H9 (cell line): ENCODE data around the gene EXOC2. TPM values are rescaled to one million over a fixed set of nuclear protein-coding genes. Genes with fewer than 3 reads are reported as not detected.

Experiments used
- DNase-seq: peaks from one replicate; pipeline ENCODE4 v3.0.0-alpha.2; 2017
- H2AFZ ChIP-seq: one replicate; pipeline ENCODE4 v1.6.1; 2013; ENCODE audit warnings: mild to moderate bottlenecking, low read length, control low read depth, moderate library complexity
- H2AK5ac ChIP-seq: 2 replicates; pipeline ENCODE4 v1.6.1; 2013; ENCODE audit warnings: low read length, control low read depth, mixed read lengths; ENCODE audit not compliant: insufficient read length
- H2BK120ac ChIP-seq: one replicate; pipeline ENCODE4 v1.6.1; 2013; ENCODE audit warnings: low read depth, mild to moderate bottlenecking, low read length, control low read depth, inconsistent platforms; ENCODE audit not compliant: poor library complexity, severe bottlenecking
- H2BK12ac ChIP-seq: 2 replicates; pipeline ENCODE4 v1.6.1; 2013; ENCODE audit warnings: low read length, control low read depth, mixed read lengths, low read depth; ENCODE audit not compliant: insufficient read length
- H2BK15ac ChIP-seq: 2 replicates; pipeline ENCODE4 v1.6.1; 2013; ENCODE audit warnings: low read depth, low read length, control low read depth
- H2BK20ac ChIP-seq: one replicate; pipeline ENCODE4 v1.6.1; 2013; ENCODE audit warnings: low read depth, mild to moderate bottlenecking, low read length, control low read depth, inconsistent platforms; ENCODE audit not compliant: poor library complexity, severe bottlenecking
- H2BK5ac ChIP-seq: 2 replicates; pipeline ENCODE4 v1.6.1; 2013; ENCODE audit warnings: low read length, control low read depth, mixed read lengths; ENCODE audit not compliant: insufficient read length
- H3K14ac ChIP-seq: 2 replicates; pipeline ENCODE4 v1.6.1; 2013; ENCODE audit warnings: low read length, control low read depth; ENCODE audit not compliant: insufficient read depth
- H3K18ac ChIP-seq: 2 replicates; pipeline ENCODE4 v1.6.1; 2013; ENCODE audit warnings: low read depth, mild to moderate bottlenecking, mixed read lengths, low read length, control low read depth; ENCODE audit not compliant: insufficient read length
- H3K23ac ChIP-seq: 2 replicates; pipeline ENCODE4 v1.6.1; 2013; ENCODE audit warnings: low read length, control low read depth, mixed read lengths, low read depth; ENCODE audit not compliant: insufficient read length
- H3K23me2 ChIP-seq: 2 replicates; pipeline ENCODE4 v1.6.1; 2013; ENCODE audit warnings: low read depth, mild to moderate bottlenecking, mixed read lengths, low read length, control low read depth; ENCODE audit not compliant: insufficient read length, poor library complexity, severe bottlenecking
- H3K27ac ChIP-seq: 2 replicates; pipeline ENCODE4 v1.5.1; 2013; ENCODE audit warnings: low read length, control low read depth, mixed read lengths, low read depth; ENCODE audit not compliant: insufficient read length
- H3K27me3 ChIP-seq: 2 replicates; pipeline ENCODE4 v1.6.1; 2013; ENCODE audit warnings: low read length, control low read depth, inconsistent platforms; ENCODE audit not compliant: insufficient read depth
- H3K4ac ChIP-seq: 2 replicates; pipeline ENCODE4 v1.6.1; 2013; ENCODE audit warnings: low read depth, mild to moderate bottlenecking, control low read depth, inconsistent platforms, low read length, moderate library complexity
- H3K4me1 ChIP-seq: 2 replicates; pipeline ENCODE4 v1.6.1; 2013; ENCODE audit warnings: low read length, control low read depth, inconsistent platforms; ENCODE audit not compliant: insufficient read depth
- H3K4me2 ChIP-seq: 2 replicates; pipeline ENCODE4 v1.6.1; 2013; ENCODE audit warnings: low read length, control low read depth, mixed read lengths; ENCODE audit not compliant: insufficient read length, insufficient read depth
- H3K56ac ChIP-seq: 2 replicates; pipeline ENCODE4 v1.6.1; 2013; ENCODE audit warnings: low read depth, mild to moderate bottlenecking, mixed read lengths, low read length, control low read depth; ENCODE audit not compliant: insufficient read length
- H3K79me1 ChIP-seq: 2 replicates; pipeline ENCODE4 v1.6.1; 2013; ENCODE audit warnings: low read depth, mild to moderate bottlenecking, moderate library complexity, low read length, control low read depth, inconsistent platforms; ENCODE audit not compliant: insufficient read depth, poor library complexity, severe bottlenecking
- H3K79me2 ChIP-seq: 2 replicates; pipeline ENCODE4 v1.6.1; 2013; ENCODE audit warnings: low read length, control low read depth, inconsistent platforms; ENCODE audit not compliant: insufficient read depth
- H3K9ac ChIP-seq: 2 replicates; pipeline ENCODE4 v1.6.1; 2013; ENCODE audit warnings: low read length, control low read depth, mixed read lengths; ENCODE audit not compliant: insufficient read length; ENCODE audit errors: extremely low read depth
- H3K9me3 ChIP-seq: one replicate; pipeline ENCODE4 v1.6.1; 2013; ENCODE audit warnings: low read depth, low read length, inconsistent platforms; ENCODE audit not compliant: control insufficient read depth
- H3T11ph ChIP-seq: one replicate; pipeline ENCODE4 v1.6.1; 2013; ENCODE audit warnings: mild to moderate bottlenecking, low read length, control low read depth, inconsistent platforms
- H4K20me1 ChIP-seq: one replicate; pipeline ENCODE4 v1.6.1; 2013; ENCODE audit not compliant: control insufficient read depth, insufficient read length, insufficient read depth
- H4K5ac ChIP-seq: 2 replicates; pipeline ENCODE4 v1.6.1; 2013; ENCODE audit warnings: low read depth, mild to moderate bottlenecking, mixed read lengths, low read length, control low read depth; ENCODE audit not compliant: insufficient read length
- H4K8ac ChIP-seq: replicated peaks from 2 replicates; pipeline ENCODE4 v1.6.1; 2013; ENCODE audit warnings: low read length, control low read depth, mixed read lengths, low read depth; ENCODE audit not compliant: insufficient read length
- H4K91ac ChIP-seq: 2 replicates; pipeline ENCODE4 v1.6.1; 2013; ENCODE audit warnings: low read depth, mild to moderate bottlenecking, moderate library complexity, mixed read lengths, low read length, control low read depth; ENCODE audit not compliant: insufficient read length
- H3K27ac Mint-ChIP-seq, 3 experiments: 2 replicates in 2 of 3; 3 replicates in 1 of 3; pipeline ENCODE4 v1.8.0; 2020 to 2021; ENCODE audit warnings: mixed read lengths in 3 of 3, mild to moderate bottlenecking in 1 of 3, moderate library complexity in 1 of 3
- H3K27me3 Mint-ChIP-seq: 2 replicates; pipeline ENCODE4 v1.8.0; 2021; ENCODE audit warnings: low read depth, mild to moderate bottlenecking, moderate library complexity, mixed read lengths
- H3K36me3 Mint-ChIP-seq, 3 experiments: 2 replicates in 2 of 3; 3 replicates in 1 of 3; pipeline ENCODE4 v1.8.0; 2020 to 2021; ENCODE audit warnings: low read depth in 3 of 3, mixed read lengths in 3 of 3; ENCODE audit not compliant: insufficient read depth in 1 of 3
- H3K4me1 Mint-ChIP-seq, 2 experiments: 2 replicates each; pipeline ENCODE4 v1.8.0; 2020; ENCODE audit warnings: mixed read lengths in 2 of 2
- H3K4me3 Mint-ChIP-seq, 2 experiments: 2 replicates in 1 of 2; 3 replicates in 1 of 2; pipeline ENCODE4 v1.8.0; 2020 to 2021; ENCODE audit warnings: mild to moderate bottlenecking in 2 of 2, mixed read lengths in 2 of 2, moderate library complexity in 1 of 2
- H3K9me3 Mint-ChIP-seq, 2 experiments: 2 replicates in 1 of 2; 3 replicates in 1 of 2; pipeline ENCODE4 v1.8.0; 2020; ENCODE audit warnings: mild to moderate bottlenecking in 2 of 2, mixed read lengths in 2 of 2, moderate library complexity in 1 of 2
- CTCF ChIP-seq: fragments of 200-600 bp; sonication (generic); conservative IDR thresholded peaks from 3 replicates; pipeline ENCODE4 v1.8.0; 2021; ENCODE audit warnings: antibody characterized with exemption, mild to moderate bottlenecking
- WGBS: extraction: QIAGEN DNeasy Blood & Tissue Kit; methylation state at CpG from one replicate; pipeline ENCODE4 v1.1.7; 2013; ENCODE audit warnings: missing lambda C conversion rate, low lambda C conversion rate, mixed read lengths; ENCODE audit not compliant: insufficient read length; ENCODE audit errors: extremely low coverage; 5-methylcytosine and 5-hydroxymethylcytosine counted together
- total RNA-seq: library from RNA; stranded (reverse); gene quantifications from 2 replicates; pipeline ENCODE4 v1.2.1, GENCODE V29; 2021

EXOC2 gene
- total RNA-seq, 1 experiment from 2014 or later: 29.9 TPM

- Histone ChIP-seq H3K14ac (no peak overlapping the region), H3T11ph (no peak overlapping the region), H3K23me2 (no peaks in the 10 kb centered on the region), H3K9ac (no peak overlapping the region), H3K4me2 (no peak overlapping the region), H2AK5ac (no peak overlapping the region), H2BK20ac (no peak overlapping the region), H4K5ac (no peak overlapping the region), H3K18ac (no peak overlapping the region), H2BK15ac (no peak overlapping the region), H4K8ac (no peak overlapping the region), H3K79me1 (no peaks in the 10 kb centered on the region), H4K91ac (no peak overlapping the region), H2BK12ac (no peak overlapping the region), H3K4ac (no peak overlapping the region), H2BK5ac (no peak overlapping the region), H3K4me1 (peaks cover 4% of the 10 kb centered on the region; the same call in 1 of the 2 replicates), H2BK120ac (no peak overlapping the region), H2AFZ (no peak overlapping the region), H3K27me3 (no peaks in the 10 kb centered on the region), H3K23ac (no peak overlapping the region), H4K20me1 (no peaks in the 10 kb centered on the region), H3K9me3 (no peaks in the 10 kb centered on the region), H3K79me2 (no peaks in the 10 kb centered on the region), H3K27ac (no peak overlapping the region), H3K56ac (no peak overlapping the region)
- Mint-ChIP-seq H3K36me3 (peaks cover 8 to 38% (median 34%) of the 10 kb centered on the region in 3 experiments; a peak in 5 of 7 replicates), H3K4me1 (peaks cover 18 to 22% of the 10 kb centered on the region in 2 experiments), H3K27me3 (no peaks in the 10 kb centered on the region), H3K4me3 (no peak overlapping the region), H3K27ac (peak overlapping the region in 2 of 3 experiments; percentile 60 to 78; a peak in 5 of 7 replicates), H3K9me3 (no peaks in the 10 kb centered on the region)
- WGBS: no CpG with 5 or more reads among the region's 6 CpGs
- no peak for DNase-seq
- TF ChIP-seq CTCF: no peak
Measured at GRCh38 chr6:548517-548916, 144.4 kb downstream of the EXOC2 start.
